Loucy (cell line): ENCODE results near the gene BEND5.

ENCODE experiments used
- H2AFZ ChIP-seq: fragments of 200-600 bp; sonication (generic); 2 replicates; pipeline ENCODE4 v1.6.0; 2016; ENCODE audit warnings: antibody characterized with exemption, mild to moderate bottlenecking, low read length, moderate library complexity
- H3F3A ChIP-seq: fragments of 200-600 bp; 2 replicates; pipeline ENCODE4 v1.6.0; 2016; ENCODE audit warnings: antibody characterized with exemption, low read depth, mild to moderate bottlenecking
- H3K27me3 ChIP-seq: fragments of 200-600 bp; sonication (generic); 2 replicates; pipeline ENCODE4 v1.6.1; 2014; ENCODE audit warnings: low read length, mild to moderate bottlenecking; ENCODE audit not compliant: insufficient read depth, poor library complexity, severe bottlenecking
- H3K36me3 ChIP-seq: fragments of 200-600 bp; sonication (generic); 2 replicates; pipeline ENCODE4 v1.6.1; 2016; ENCODE audit warnings: low read length; ENCODE audit not compliant: insufficient read depth
- H3K4me1 ChIP-seq: fragments of 200-600 bp; sonication (generic); 2 replicates; pipeline ENCODE4 v1.5.1; 2014; ENCODE audit warnings: low read length, mild to moderate bottlenecking; ENCODE audit not compliant: insufficient read depth, poor library complexity, severe bottlenecking
- H3K4me2 ChIP-seq: fragments of 200-600 bp; sonication (generic); 2 replicates; pipeline ENCODE4 v1.6.0; 2014; ENCODE audit warnings: antibody characterized with exemption, low read length, low read depth, mild to moderate bottlenecking; ENCODE audit not compliant: poor library complexity, severe bottlenecking
- H3K4me3 ChIP-seq: fragments of 200-600 bp; sonication (generic); 2 replicates; pipeline ENCODE4 v1.5.1; 2014; ENCODE audit warnings: low read length, mild to moderate bottlenecking, mixed read lengths; ENCODE audit not compliant: poor library complexity, severe bottlenecking
- H3K79me2 ChIP-seq: fragments of 200-600 bp; sonication (generic); 2 replicates; pipeline ENCODE4 v1.6.1; 2014; ENCODE audit warnings: low read length; ENCODE audit not compliant: insufficient read depth
- H3K9ac ChIP-seq: fragments of 200-600 bp; sonication (generic); 2 replicates; pipeline ENCODE4 v1.6.0; 2014; ENCODE audit warnings: mild to moderate bottlenecking, low read depth, low read length, moderate library complexity; ENCODE audit not compliant: poor library complexity, severe bottlenecking
- H3K9me2 ChIP-seq: fragments of 200-600 bp; sonication (generic); replicated peaks from 2 replicates; pipeline ENCODE4 v1.6.1; 2016; ENCODE audit warnings: low read depth, low read length, mixed read lengths
- H3K9me3 ChIP-seq: fragments of 200-600 bp; sonication (generic); 2 replicates; pipeline ENCODE4 v1.6.1; 2014; ENCODE audit warnings: mild to moderate bottlenecking, antibody characterized with exemption, low read length, low read depth; ENCODE audit not compliant: insufficient read depth
- H4K20me1 ChIP-seq: fragments of 200-600 bp; sonication (generic); 2 replicates; pipeline ENCODE4 v1.6.0; 2014; ENCODE audit warnings: antibody characterized with exemption, low read length, mild to moderate bottlenecking; ENCODE audit not compliant: insufficient read depth, poor library complexity, severe bottlenecking
- CTCF ChIP-seq: fragments of 200-600 bp; sonication (generic); conservative IDR thresholded peaks from 2 replicates; pipeline ENCODE4 v1.5.1; 2014; ENCODE audit warnings: mild to moderate bottlenecking, antibody characterized with exemption, low read length
- EZH2phosphoT487 ChIP-seq: fragments of 200-600 bp; IDR thresholded peaks from 2 replicates; pipeline ENCODE4 v1.6.1; 2018; ENCODE audit warnings: antibody characterized with exemption, mild to moderate bottlenecking, moderate library complexity, borderline replicate concordance

BEND5 gene

DNA sequence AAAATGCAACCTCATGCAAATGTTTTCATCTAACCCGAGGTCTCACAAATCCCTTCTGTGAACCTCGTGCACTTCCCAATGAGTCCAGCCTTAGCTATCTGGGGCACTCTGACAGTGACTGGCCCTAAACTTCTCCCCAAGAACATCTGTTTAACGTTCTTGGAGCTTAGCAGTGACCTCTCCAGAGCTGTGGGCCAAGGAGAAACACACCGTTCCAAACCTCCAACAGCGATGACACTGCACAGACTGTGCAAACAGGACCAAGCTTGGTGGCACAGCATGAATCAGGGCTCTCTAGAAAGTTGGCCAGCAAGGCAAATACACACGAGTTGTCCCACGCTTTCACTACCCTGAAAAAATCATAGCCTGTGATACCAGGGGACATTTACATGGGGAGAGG lies 15.8 kb downstream of the BEND5 start:
- Histone ChIP-seq H3K36me3 (peaks cover 78% of the 10 kb centered on the region; the same call in 1 of the 2 replicates), H4K20me1 (peaks cover 30% of the 10 kb centered on the region), H2AFZ (no peak overlapping the region), H3F3A (no peaks in the 10 kb centered on the region), H3K9me2 (no peaks in the 10 kb centered on the region), H3K79me2 (peaks cover 79% of the 10 kb centered on the region; the same call in 1 of the 2 replicates), H3K4me2 (no peak overlapping the region), H3K4me3 (no peak overlapping the region), H3K27me3 (no peaks in the 10 kb centered on the region), H3K9me3 (no peaks in the 10 kb centered on the region), H3K4me1 (no peaks in the 10 kb centered on the region), H3K9ac (no peak overlapping the region)
- TF ChIP-seq CTCF (no peak), EZH2phosphoT487 (no peak)

- Histone ChIP-seq H3K9ac (no peak overlapping the region), H3K4me3 (no peak overlapping the region), H2AFZ (no peak overlapping the region), H3K9me2 (no peaks in the 10 kb centered on the region), H3K79me2 (peaks cover 71% of the 10 kb centered on the region; the same call in 1 of the 2 replicates), H3F3A (no peaks in the 10 kb centered on the region), H4K20me1 (peaks cover 34% of the 10 kb centered on the region), H3K9me3 (no peaks in the 10 kb centered on the region), H3K36me3 (peaks cover 96% of the 10 kb centered on the region; the same call in 1 of the 2 replicates), H3K27me3 (no peaks in the 10 kb centered on the region), H3K4me2 (no peak overlapping the region), H3K4me1 (no peaks in the 10 kb centered on the region)
- TF ChIP-seq CTCF (no peak), EZH2phosphoT487 (no peak)
These were observed 17.7 kb downstream of the BEND5 start for GRCh38 chr1:48758976-48759375.

DNA sequence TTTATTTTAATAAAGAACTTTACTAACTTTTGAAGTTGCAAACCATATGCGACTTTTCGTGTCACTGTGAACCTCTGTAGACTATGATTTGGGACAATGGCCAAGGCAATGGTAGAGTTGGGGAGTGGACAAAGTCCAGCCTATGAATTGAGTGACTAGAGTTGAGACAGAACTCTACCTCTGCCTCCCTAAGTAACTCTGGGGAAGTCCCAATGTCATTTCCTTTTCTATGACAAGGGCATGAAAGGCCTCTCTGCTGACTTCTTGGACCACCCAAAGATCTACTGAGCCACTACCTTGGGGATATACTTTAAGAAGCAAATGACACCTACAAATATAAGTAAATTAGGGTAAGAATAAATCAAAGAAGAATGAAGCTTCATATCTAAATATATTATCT lies 19.3 kb downstream of the BEND5 start:
- no peaks in the 10 kb centered on the region for H3K4me1 ChIP-seq
- TF ChIP-seq CTCF (no peak), EZH2phosphoT487 (no peak)
- no peaks in the 10 kb centered on the region for H3K27me3 ChIP-seq
- H3K4me3 ChIP-seq, result no peak overlapping the region
- no peaks in the 10 kb centered on the region for H3F3A ChIP-seq
- no peak overlapping the region for H2AFZ ChIP-seq
- peaks cover 96% of the 10 kb centered on the region; the same call in 1 of the 2 replicates for H3K36me3 ChIP-seq
- H3K79me2 ChIP-seq, result peaks cover 55% of the 10 kb centered on the region; the same call in 1 of the 2 replicates
- H3K9me2 ChIP-seq, result no peaks in the 10 kb centered on the region
- no peak overlapping the region for H3K4me2 ChIP-seq
- no peak overlapping the region for H3K9ac ChIP-seq
- peaks cover 18% of the 10 kb centered on the region for H4K20me1 ChIP-seq
- H3K9me3 ChIP-seq, result no peaks in the 10 kb centered on the region
